Stomach smooth muscle (tissue), 2 donors: ENCODE data around the gene SMIM32.

Source experiments
- H3K27ac ChIP-seq: one replicate; pipeline ENCODE4 v1.7.0; 2013; ENCODE audit warnings: mild to moderate bottlenecking, low read length, inconsistent platforms
- H3K27me3 ChIP-seq, 2 donors: one replicate each; pipeline ENCODE4 v1.7.0; 2013; ENCODE audit warnings: low read length in 2 of 2; ENCODE audit not compliant: insufficient read depth in 2 of 2, control insufficient read depth in 1 of 2
- H3K36me3 ChIP-seq, 2 donors: one replicate each; pipeline ENCODE4 v1.7.0; 2013; ENCODE audit warnings: low read length in 2 of 2; ENCODE audit not compliant: control insufficient read depth in 2 of 2, insufficient read depth in 2 of 2
- H3K4me1 ChIP-seq: one replicate; pipeline ENCODE4 v1.7.0; 2013; ENCODE audit warnings: low read length; ENCODE audit not compliant: control insufficient read depth, insufficient read depth
- H3K4me3 ChIP-seq, 2 donors: one replicate each; pipeline ENCODE4 v1.7.0; 2013; ENCODE audit warnings: low read length in 2 of 2
- H3K9ac ChIP-seq, 2 donors: one replicate each; pipeline ENCODE4 v1.7.0; 2013; ENCODE audit warnings: low read length in 2 of 2, mild to moderate bottlenecking in 1 of 2
- H3K9me3 ChIP-seq, 2 donors: one replicate each; pipeline ENCODE4 v1.7.0; 2013; ENCODE audit warnings: low read length in 2 of 2; ENCODE audit not compliant: control insufficient read depth in 2 of 2
- donor health status: healthy.
- donor health status: Pancreatic carcinoma.

Gene SMIM32

GRCh38 chr5:136225796-136226195 lies 32.8 kb upstream of the SMIM32 start:
- Histone ChIP-seq H3K9me3 (peaks cover 2 to 5% of the 10 kb centered on the region in 2 donors), H3K4me3 (no peak overlapping the region), H3K27me3 (peaks cover 0 to 5% of the 10 kb centered on the region in 2 donors), H3K9ac (no peak overlapping the region), H3K36me3 (no peaks in the 10 kb centered on the region), H3K4me1 (no peaks in the 10 kb centered on the region), H3K27ac (no peak overlapping the region)

GRCh38 chr5:136222580-136223235 lies 29.7 kb upstream of the SMIM32 start:
- no peaks in the 10 kb centered on the region for H3K27me3 ChIP-seq
- no peak overlapping the region for H3K9ac ChIP-seq
- H3K9me3 ChIP-seq: peaks cover 2 to 5% of the 10 kb centered on the region in 2 donors
- H3K27ac ChIP-seq: no peak overlapping the region
- H3K4me1 ChIP-seq: no peaks in the 10 kb centered on the region
- no peaks in the 10 kb centered on the region for H3K36me3 ChIP-seq
- no peak overlapping the region for H3K4me3 ChIP-seq

- H3K27ac ChIP-seq: no peak overlapping the region
- peaks cover 2 to 5% of the 10 kb centered on the region in 2 donors for H3K9me3 ChIP-seq
- H3K27me3 ChIP-seq: no peaks in the 10 kb centered on the region
- no peaks in the 10 kb centered on the region for H3K4me1 ChIP-seq
- H3K9ac ChIP-seq: no peak overlapping the region
- no peak overlapping the region for H3K4me3 ChIP-seq
- H3K36me3 ChIP-seq: no peaks in the 10 kb centered on the region
These were observed 28.4 kb upstream of the SMIM32 start for GRCh38 chr5:136221340-136221739.

- H3K9ac ChIP-seq: no peak overlapping the region
- no peaks in the 10 kb centered on the region for H3K36me3 ChIP-seq
- no peak overlapping the region for H3K4me3 ChIP-seq
- H3K27me3 ChIP-seq: peaks cover 0 to 6% of the 10 kb centered on the region in 2 donors
- H3K27ac ChIP-seq: no peak overlapping the region
- H3K9me3 ChIP-seq: peaks cover 2 to 3% of the 10 kb centered on the region in 2 donors
- no peaks in the 10 kb centered on the region for H3K4me1 ChIP-seq
These were observed 23.3 kb upstream of the SMIM32 start for GRCh38 chr5:136216230-136216629.

- Histone ChIP-seq H3K4me1 (no peaks in the 10 kb centered on the region), H3K27me3 (peaks cover 0 to 6% of the 10 kb centered on the region in 2 donors), H3K4me3 (no peak overlapping the region), H3K9ac (no peak overlapping the region), H3K36me3 (no peaks in the 10 kb centered on the region), H3K9me3 (no peaks in the 10 kb centered on the region), H3K27ac (no peak overlapping the region)
These were observed 22.9 kb upstream of the SMIM32 start for GRCh38 chr5:136215812-136216211.

- Histone ChIP-seq H3K27ac (no peak overlapping the region), H3K27me3 (peaks cover 0 to 9% of the 10 kb centered on the region in 2 donors), H3K4me3 (no peak overlapping the region), H3K4me1 (no peaks in the 10 kb centered on the region), H3K36me3 (no peaks in the 10 kb centered on the region), H3K9ac (no peak overlapping the region), H3K9me3 (no peaks in the 10 kb centered on the region)
These were observed 21.0 kb upstream of the SMIM32 start for GRCh38 chr5:136213919-136214493.

GRCh38 chr5:136212252-136212721 lies 19.3 kb upstream of the SMIM32 start:
- no peak overlapping the region for H3K27ac ChIP-seq
- no peak overlapping the region for H3K4me3 ChIP-seq
- no peaks in the 10 kb centered on the region for H3K9me3 ChIP-seq

GRCh38 chr5:136211282-136212040 lies 18.5 kb upstream of the SMIM32 start:
- H3K9me3 ChIP-seq: no peaks in the 10 kb centered on the region
- no peaks in the 10 kb centered on the region for H3K4me1 ChIP-seq
- no peak overlapping the region for H3K27ac ChIP-seq
- no peak overlapping the region for H3K4me3 ChIP-seq
- peaks cover 0 to 9% of the 10 kb centered on the region in 2 donors for H3K27me3 ChIP-seq
- no peak overlapping the region for H3K9ac ChIP-seq
- no peaks in the 10 kb centered on the region for H3K36me3 ChIP-seq

More at GRCh38 chr5:136212252-136212721, 19.3 kb upstream of the SMIM32 start:
- H3K4me1 ChIP-seq: no peaks in the 10 kb centered on the region
- no peaks in the 10 kb centered on the region for H3K36me3 ChIP-seq
- no peak overlapping the region for H3K9ac ChIP-seq
- H3K27me3 ChIP-seq: peaks cover 0 to 9% of the 10 kb centered on the region in 2 donors

- Histone ChIP-seq H3K36me3 (no peaks in the 10 kb centered on the region), H3K4me1 (no peaks in the 10 kb centered on the region), H3K9ac (no peak overlapping the region), H3K4me3 (no peak overlapping the region), H3K27me3 (peaks cover 0 to 11% of the 10 kb centered on the region in 2 donors), H3K27ac (no peak overlapping the region), H3K9me3 (peaks cover 0 to 4% of the 10 kb centered on the region in 2 donors)
These were observed 17.3 kb upstream of the SMIM32 start for GRCh38 chr5:136210259-136210658.

GRCh38 chr5:136209346-136209910 lies 16.5 kb upstream of the SMIM32 start:
- H3K9ac ChIP-seq: no peak overlapping the region
- no peaks in the 10 kb centered on the region for H3K36me3 ChIP-seq
- H3K9me3 ChIP-seq: peaks cover 0 to 6% of the 10 kb centered on the region in 2 donors
- H3K4me3 ChIP-seq: no peak overlapping the region
- H3K4me1 ChIP-seq: no peaks in the 10 kb centered on the region
- no peak overlapping the region for H3K27ac ChIP-seq
- H3K27me3 ChIP-seq: peaks cover 0 to 11% of the 10 kb centered on the region in 2 donors
